Measurements from ENCODE around the gene ASB13. TPM values are rescaled to one million over a fixed set of nuclear protein-coding genes. Genes with fewer than 3 reads are reported as not detected.

The ASB13 gene
- total RNA-seq = 11.4 and 14.7 TPM in 2 replicates

GRCh38 chr10:5666008-5666840 is at the start of gene ASB13:
Gene ASB13, minus strand, starts transcription at chr10:5666595. Its CDS starts 44 bp downstream, at chr10:5666551.

GRCh38 chr10:5684318-5684970 is 18.0 kb upstream of the ASB13 start, which contains the start of gene TASOR2:
Gene TASOR2, plus strand, starts transcription at chr10:5684838. Its CDS starts 35,805 bp downstream, at chr10:5720643.

Other genes with a start within 250 kb of the ASB13 start
- gene CALML5, start 167.0 kb downstream of the ASB13 start, total RNA-seq = not detected in 2 replicates
- not detected in 2 replicates for gene CALML3, start 141.6 kb downstream of the ASB13 start, total RNA-seq
- gene TASOR2, start 18.2 kb upstream of the ASB13 start, total RNA-seq = 21.4 and 32.1 TPM in 2 replicates
- gene GDI2, start 146.8 kb upstream of the ASB13 start, total RNA-seq = 273 and 308 TPM in 2 replicates
- 3.5 and 6.7 TPM in 2 replicates for gene ANKRD16, start 223.3 kb upstream of the ASB13 start, total RNA-seq
- 63.6 and 78.6 TPM in 2 replicates for gene FBH1, start 223.6 kb upstream of the ASB13 start, total RNA-seq